GM20000 (cell line): ENCODE measurements around the gene NKAIN2.

Experiments used
- DNase-seq: peaks from one replicate; pipeline ENCODE4 v3.0.0; 2012; ENCODE audit warnings: low spot score
- TF ChIP-seq, protein P1 (sequence below): IDR thresholded peaks from 2 replicates; pipeline ENCODE4 v1.5.1; 2012; ENCODE audit warnings: mild to moderate bottlenecking, control low read depth; ENCODE audit errors: extremely low read depth, missing control alignments

Gene NKAIN2

DNA sequence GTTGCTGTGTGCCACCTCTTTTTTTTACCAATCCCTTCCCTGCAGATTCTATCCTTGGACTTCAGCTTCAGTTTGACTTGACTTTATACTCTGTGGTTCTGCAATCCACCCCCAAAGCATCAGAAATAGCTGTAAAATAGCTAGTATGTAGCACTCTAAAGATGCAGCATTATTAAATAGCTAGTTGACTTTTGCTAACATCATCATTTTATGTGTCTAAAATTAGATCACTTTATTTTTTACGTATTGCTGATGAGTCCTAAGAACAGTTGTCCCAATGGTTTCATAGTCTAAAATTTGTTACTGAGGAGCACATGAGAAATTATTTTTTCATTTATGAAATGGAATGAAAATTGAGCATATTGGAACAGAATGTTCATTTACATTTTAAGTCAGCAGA, 138.2 kb downstream of the NKAIN2 start:
- no peak for DNase-seq
- TF ChIP-seq, protein P1, sequence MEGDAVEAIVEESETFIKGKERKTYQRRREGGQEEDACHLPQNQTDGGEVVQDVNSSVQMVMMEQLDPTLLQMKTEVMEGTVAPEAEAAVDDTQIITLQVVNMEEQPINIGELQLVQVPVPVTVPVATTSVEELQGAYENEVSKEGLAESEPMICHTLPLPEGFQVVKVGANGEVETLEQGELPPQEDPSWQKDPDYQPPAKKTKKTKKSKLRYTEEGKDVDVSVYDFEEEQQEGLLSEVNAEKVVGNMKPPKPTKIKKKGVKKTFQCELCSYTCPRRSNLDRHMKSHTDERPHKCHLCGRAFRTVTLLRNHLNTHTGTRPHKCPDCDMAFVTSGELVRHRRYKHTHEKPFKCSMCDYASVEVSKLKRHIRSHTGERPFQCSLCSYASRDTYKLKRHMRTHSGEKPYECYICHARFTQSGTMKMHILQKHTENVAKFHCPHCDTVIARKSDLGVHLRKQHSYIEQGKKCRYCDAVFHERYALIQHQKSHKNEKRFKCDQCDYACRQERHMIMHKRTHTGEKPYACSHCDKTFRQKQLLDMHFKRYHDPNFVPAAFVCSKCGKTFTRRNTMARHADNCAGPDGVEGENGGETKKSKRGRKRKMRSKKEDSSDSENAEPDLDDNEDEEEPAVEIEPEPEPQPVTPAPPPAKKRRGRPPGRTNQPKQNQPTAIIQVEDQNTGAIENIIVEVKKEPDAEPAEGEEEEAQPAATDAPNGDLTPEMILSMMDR = no peak

DNA sequence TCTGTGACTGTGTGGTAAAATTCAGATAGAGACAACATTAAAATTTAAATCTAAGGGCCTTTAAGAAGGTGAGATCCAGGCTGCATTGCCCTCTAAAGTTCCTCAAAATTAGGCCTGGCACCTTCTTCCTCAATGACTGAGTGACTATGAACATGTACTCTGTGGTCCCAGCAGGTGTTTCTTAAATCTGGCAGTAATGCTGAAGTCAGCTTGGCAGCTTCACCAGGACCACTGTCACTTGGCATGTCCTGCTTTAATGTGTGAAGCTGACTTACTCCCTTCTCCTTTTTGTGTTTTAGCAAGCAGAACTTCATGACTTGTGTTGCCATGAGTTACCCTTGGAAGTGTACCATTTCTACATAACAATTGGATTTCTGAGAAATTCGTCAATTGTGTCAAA, 141.7 kb downstream of the NKAIN2 start:
- TF ChIP-seq, protein P1 = no peak
- DNase-seq = no peak

DNA sequence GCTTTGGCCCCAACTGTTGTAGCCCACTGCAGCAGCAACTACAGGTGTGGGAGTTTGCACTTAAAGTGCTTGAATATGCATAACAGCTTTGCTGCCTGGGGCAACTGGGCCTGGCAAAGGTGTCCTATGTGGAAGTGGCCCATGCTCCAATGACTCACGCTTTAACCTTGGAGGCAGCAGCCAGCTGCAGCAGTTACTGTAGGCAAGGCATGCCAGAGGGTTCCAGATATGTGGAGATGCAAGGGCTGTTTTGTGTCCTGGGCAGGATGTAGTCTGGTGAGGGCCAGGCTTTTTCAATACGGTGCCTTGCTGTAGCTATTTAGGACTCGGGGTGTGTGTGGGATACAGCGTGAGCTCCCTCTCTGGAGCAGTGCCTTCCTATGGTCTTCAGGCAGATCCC, 150.3 kb downstream of the NKAIN2 start:
- TF ChIP-seq, protein P1 = no peak
- DNase-seq = no peak

DNA sequence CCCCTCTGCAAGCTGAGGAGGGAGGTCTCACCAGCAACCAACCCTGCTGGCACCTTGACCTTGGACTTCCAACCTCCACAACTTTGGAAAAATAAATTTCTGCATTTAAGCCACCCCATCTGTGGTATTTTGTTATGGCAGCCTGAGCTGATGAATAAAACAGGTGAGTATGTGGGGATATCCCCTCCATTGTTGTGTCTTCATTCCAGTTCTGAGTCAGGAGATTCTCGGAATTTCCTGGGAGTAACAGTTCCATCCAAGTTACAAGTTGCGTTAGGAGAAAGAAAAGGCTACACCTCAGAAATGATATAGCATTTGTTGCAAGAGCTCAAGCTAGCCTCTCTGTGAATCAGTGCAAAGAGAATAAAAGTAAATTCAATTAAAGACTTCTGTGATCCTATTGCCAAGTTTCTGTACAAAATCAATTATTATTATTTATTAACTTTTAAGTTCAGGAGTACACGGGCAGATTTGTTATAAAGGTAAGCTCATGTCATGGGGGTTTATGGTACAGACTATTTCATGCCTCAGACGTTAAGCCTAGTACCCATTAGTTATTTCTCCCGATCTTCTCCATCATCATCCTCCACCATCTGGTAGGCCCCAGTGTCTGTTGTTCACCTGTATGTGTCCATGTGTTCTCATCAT, 153.0 kb downstream of the NKAIN2 start:
- TF ChIP-seq, protein P1 = no peak

DNA sequence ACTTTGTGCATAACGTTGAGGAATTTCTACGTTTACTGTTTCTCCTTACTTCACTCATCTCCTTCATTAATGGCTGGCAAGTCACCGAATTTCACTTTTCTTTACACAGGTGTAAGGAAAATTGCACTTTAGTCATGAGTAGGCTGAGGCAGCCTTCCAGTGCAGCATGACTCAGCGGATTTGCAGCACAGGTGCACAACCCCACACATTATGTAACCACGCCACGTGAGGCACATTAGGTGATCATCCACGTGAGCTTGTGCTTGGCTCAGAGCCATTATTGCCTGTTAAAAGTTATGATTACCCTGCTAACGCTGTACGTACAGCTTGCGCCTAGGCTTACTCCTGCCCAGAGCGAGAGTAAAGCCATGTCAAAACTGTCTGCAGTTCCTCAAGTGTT, 158.8 kb downstream of the NKAIN2 start:
- no peak for DNase-seq
- TF ChIP-seq, protein P1 = no peak

More for the DNA sequence above, 153.0 kb downstream of the NKAIN2 start:
- no peak for DNase-seq

DNA sequence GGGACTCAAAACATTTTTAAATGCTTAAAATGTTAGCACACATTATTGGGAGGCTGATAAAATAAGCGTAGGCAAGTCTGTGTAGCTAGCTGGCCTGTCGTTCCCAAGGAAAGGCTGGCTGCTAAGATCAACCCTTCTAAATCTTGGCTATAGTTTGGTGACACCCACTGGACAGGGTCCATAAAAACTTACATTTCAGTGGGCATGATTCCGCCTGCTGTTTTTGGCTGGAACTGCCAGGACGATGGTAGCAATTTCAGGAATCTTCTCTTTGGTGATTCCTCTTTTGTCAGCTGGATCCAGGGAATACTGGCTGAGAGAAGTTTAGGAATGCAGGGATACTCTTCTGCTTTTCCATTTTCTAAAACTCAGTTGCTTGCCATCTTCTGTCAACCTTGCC, 162.2 kb downstream of the NKAIN2 start:
- no peak for DNase-seq
- TF ChIP-seq, protein P1 = no peak

DNA sequence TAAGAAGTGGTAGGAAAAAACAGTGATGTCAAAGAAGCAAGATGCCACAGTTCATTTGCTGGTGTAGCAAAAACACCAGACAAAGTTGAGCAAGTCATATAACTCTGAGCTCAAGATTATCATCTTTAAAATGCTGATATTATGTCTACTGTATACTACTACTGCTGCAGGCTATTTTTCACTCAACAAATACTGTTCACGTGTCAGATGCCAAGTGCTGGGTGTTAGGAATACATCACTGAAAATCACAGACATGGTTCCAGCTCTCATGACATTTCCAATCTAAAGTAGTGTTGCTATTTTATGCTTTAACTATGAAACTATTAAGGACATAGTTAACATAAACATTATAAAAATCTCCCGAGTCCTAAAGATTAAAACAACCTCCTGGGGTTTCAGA, 163.0 kb downstream of the NKAIN2 start:
- TF ChIP-seq, protein P1 = no peak
- DNase-seq = no peak
